HG03095 (cell line): ENCODE measurements around the gene DHRS7.

Experiments used
- ATAC-seq: cut with Tn5 transposase; IDR thresholded peaks from one replicate; pipeline ENCODE4 v1.9.1; 2021; ENCODE audit warnings: moderate library complexity; ENCODE audit not compliant: unreplicated experiment

The DHRS7 gene

GRCh38 chr14:60164712-60165546 is at the start of gene DHRS7:
Gene DHRS7 (minus strand): TSS chr14:60165398. CDS start chr14:60165309, 89 bp downstream.
- ATAC-seq: peak; percentile 83

GRCh38 chr14:60214415-60215126 is 49.4 kb upstream of the DHRS7 start:
- no peak for ATAC-seq

- no peak for ATAC-seq
Measured at GRCh38 chr14:60214003-60214402, 48.8 kb upstream of the DHRS7 start.

- peak; percentile 89 for ATAC-seq
Measured at GRCh38 chr14:60212503-60213371, 47.5 kb upstream of the DHRS7 start.

- no peak for ATAC-seq
Measured at GRCh38 chr14:60211153-60211552, 46.0 kb upstream of the DHRS7 start.

- ATAC-seq: no peak
Measured at GRCh38 chr14:60210703-60211102, 45.5 kb upstream of the DHRS7 start.

- ATAC-seq: peak; percentile 37
Measured at GRCh38 chr14:60206837-60207533, 41.8 kb upstream of the DHRS7 start.

GRCh38 chr14:60206249-60206670 is 41.1 kb upstream of the DHRS7 start:
- no peak for ATAC-seq

- peak; percentile 58 for ATAC-seq
Measured at GRCh38 chr14:60204843-60205774, 39.9 kb upstream of the DHRS7 start.

GRCh38 chr14:60204104-60204842 is 39.1 kb upstream of the DHRS7 start:
- ATAC-seq: peak; percentile 64

GRCh38 chr14:60199321-60199720 is 34.1 kb upstream of the DHRS7 start:
- ATAC-seq: no peak

GRCh38 chr14:60197629-60198303 is 32.6 kb upstream of the DHRS7 start:
- ATAC-seq: no peak

GRCh38 chr14:60196291-60196690 is 31.1 kb upstream of the DHRS7 start:
- no peak for ATAC-seq

- ATAC-seq: peak; percentile 66
Measured at GRCh38 chr14:60195179-60195810, 30.1 kb upstream of the DHRS7 start.

- no peak for ATAC-seq
Measured at GRCh38 chr14:60189923-60190840, 25.0 kb upstream of the DHRS7 start.

GRCh38 chr14:60188696-60189095 is 23.5 kb upstream of the DHRS7 start:
- no peak for ATAC-seq

- ATAC-seq: no peak
Measured at GRCh38 chr14:60188115-60188514, 22.9 kb upstream of the DHRS7 start.
